BLaER1 treated with 17β-estradiol and CSF1 and Interleukin-3, amounts not matched to agents 10 nM and 100 nM (cell line): ENCODE results near the gene MRTFA.
"Not testable (repeated sequence)": the region's sequence is repeated elsewhere in the genome, so short reads cannot be mapped to it uniquely, and the experiment has no call there.

Source experiments
- H3K27ac ChIP-seq, 11 experiments: shearing (Covaris generic); formaldehyde crosslinking; 2 replicates each; pipeline ENCODE4 v1.8.1; 2022
- H3K27me3 ChIP-seq, 11 experiments: shearing (Covaris generic); formaldehyde crosslinking; 2 replicates each; pipeline ENCODE4 v1.8.1; 2022
- H3K36me3 ChIP-seq, 11 experiments: shearing (Covaris generic); formaldehyde crosslinking; 2 replicates each; pipeline ENCODE4 v1.8.1; 2022
- H3K4me1 ChIP-seq, 10 experiments: shearing (Covaris generic); formaldehyde crosslinking; 2 replicates each; pipeline ENCODE4 v1.8.1; 2022
- H3K4me2 ChIP-seq, 11 experiments: shearing (Covaris generic); formaldehyde crosslinking; 2 replicates each; pipeline ENCODE4 v1.8.1; 2022
- H3K4me3 ChIP-seq, 10 experiments: shearing (Covaris generic); formaldehyde crosslinking; 2 replicates each; pipeline ENCODE4 v1.8.1; 2022
- H3K9ac ChIP-seq, 11 experiments: shearing (Covaris generic); formaldehyde crosslinking; 2 replicates each; pipeline ENCODE4 v1.8.1; 2022
- H3K9me3 ChIP-seq, 11 experiments: shearing (Covaris generic); formaldehyde crosslinking; replicated peaks in 1 of 11; 2 replicates each; pipeline ENCODE4 v1.8.1; 2022
- H4K20me1 ChIP-seq, 11 experiments: shearing (Covaris generic); formaldehyde crosslinking; 2 replicates each; pipeline ENCODE4 v1.8.1; 2022
- Cebpa-rat ChIP-seq, 11 experiments: shearing (Covaris generic); IDR thresholded peaks; 2 replicates each; pipeline ENCODE4 v1.8.1; 2022

The MRTFA gene

DNA sequence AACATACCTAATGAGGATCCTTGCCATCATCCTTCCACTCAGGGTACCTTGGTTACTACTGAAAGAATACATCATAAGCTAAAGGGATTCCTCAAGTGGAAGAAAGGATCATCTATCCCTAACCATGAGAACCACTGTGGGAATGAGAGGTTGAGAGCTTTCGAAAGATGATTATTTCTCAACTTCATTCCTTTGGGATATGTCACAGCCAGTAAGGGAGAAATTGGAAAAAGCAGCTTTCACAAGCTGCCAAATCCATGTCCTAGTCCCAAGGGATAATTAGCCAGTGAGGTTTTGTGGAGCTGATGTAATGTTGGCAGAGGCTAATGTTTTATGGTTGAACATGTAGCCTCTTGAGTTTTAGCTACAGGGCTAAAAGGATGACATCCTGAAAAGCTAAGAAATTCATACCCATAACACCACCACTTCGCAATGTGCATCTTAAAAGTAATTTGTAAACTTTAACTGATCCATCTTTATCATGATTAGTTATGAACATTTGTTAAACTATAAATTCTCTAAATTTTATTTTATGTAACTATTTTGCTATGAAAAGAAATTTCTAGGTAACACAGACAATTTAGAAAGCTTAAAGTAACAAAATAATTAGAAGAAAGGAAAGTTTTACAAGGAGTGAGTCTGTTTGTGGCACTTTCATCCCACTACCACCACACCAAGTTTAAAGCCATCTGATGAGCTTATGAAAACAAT, 123.9 kb downstream of the MRTFA start:
- peaks cover 0 to 43% (median 4%) of the 10 kb centered on the region in 11 experiments; a peak in 7 of 22 replicates for H3K36me3 ChIP-seq
- H3K4me1 ChIP-seq, result peaks cover 0 to 46% (median 0%) of the 10 kb centered on the region in 10 experiments; a peak in 7 of 20 replicates
- H3K9me3 ChIP-seq, result no peaks in the 10 kb centered on the region
- peaks cover 0 to 13% (median 9%) of the 10 kb centered on the region in 11 experiments; a peak in 13 of 22 replicates for H3K27me3 ChIP-seq
- no peak overlapping the region for H3K4me3 ChIP-seq
- TF ChIP-seq Cebpa-rat (IDR thresholded peaks at IDR 0.05), result no peak
- H4K20me1 ChIP-seq, result peaks cover 16 to 97% (median 60%) of the 10 kb centered on the region in 11 experiments
- no peak overlapping the region for H3K27ac ChIP-seq
- no peak overlapping the region for H3K4me2 ChIP-seq
- no peak overlapping the region for H3K9ac ChIP-seq

DNA sequence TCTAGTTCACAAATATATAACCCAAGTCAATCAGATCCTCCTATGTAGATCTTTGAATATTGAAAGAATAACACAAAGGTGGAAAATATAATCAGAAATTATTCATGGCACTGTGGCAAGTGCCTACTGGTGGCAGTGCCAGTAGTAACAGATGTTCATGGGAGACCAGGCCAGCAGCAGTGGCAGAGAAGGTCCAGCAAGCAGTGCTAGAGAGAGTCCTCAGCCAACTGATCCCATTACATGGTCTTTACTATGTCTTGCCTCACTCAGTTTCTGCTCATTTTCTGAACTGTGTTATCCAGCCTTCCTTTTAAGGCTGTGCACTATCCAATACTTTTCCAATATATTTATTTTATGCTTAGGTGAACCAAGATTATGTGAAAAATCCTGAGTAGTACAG, 124.9 kb downstream of the MRTFA start:
- Histone ChIP-seq H3K27ac (no peak overlapping the region), H3K4me3 (no peak overlapping the region), H3K4me2 (no peak overlapping the region), H3K36me3 (peaks cover 0 to 34% (median 0%) of the 10 kb centered on the region in 11 experiments; a peak in 3 of 22 replicates), H4K20me1 (peaks cover 16 to 96% (median 59%) of the 10 kb centered on the region in 11 experiments; a peak in 21 of 22 replicates), H3K27me3 (peaks cover 0 to 3% (median 0%) of the 10 kb centered on the region in 11 experiments; a peak in 4 of 22 replicates), H3K9ac (no peak overlapping the region), H3K9me3 (no peaks in the 10 kb centered on the region), H3K4me1 (peaks cover 0 to 56% (median 0%) of the 10 kb centered on the region in 10 experiments; a peak in 7 of 20 replicates)
- TF ChIP-seq Cebpa-rat (IDR thresholded peaks at IDR 0.05), result no peak

DNA sequence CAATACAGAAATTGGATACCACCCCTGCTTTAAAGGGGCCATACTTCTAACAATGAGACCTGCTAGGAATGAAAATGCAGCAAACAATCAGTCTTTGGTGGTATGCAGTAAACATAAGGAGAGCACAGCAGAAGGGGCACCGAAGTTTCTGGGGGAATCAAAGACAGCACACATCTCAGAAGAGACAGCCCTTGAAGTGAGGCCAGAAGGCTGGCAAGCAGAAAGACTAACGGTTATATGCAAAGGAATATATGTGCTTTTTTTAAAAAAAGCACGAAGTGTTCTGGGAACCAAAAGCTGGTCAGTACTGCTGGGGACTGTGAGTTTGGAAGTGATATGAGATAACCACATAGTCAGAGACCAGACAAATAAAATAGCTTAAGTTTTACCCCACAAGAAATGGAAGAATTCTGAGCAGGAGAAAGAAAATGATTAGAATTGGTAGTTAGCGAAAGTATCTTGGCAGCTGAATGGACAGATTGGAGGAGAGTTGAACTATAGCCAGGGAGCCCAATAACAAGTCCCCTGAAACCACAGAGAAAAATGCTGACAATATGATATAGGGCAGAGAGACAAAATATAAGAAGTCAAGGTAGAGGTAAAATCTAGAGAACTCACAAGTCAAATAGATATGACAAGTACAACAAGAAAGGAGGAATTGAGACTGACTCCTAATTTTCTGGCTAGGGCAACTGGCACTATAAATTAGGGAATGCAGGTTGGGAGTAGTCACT, 125.7 kb downstream of the MRTFA start:
- Histone ChIP-seq H3K4me3 (no peak overlapping the region), H3K27ac (peak overlapping the region in 1 of 11 experiments; percentile 46; a peak in 2 of 22 replicates), H3K4me1 (peaks cover 0 to 63% (median 0%) of the 10 kb centered on the region in 10 experiments; a peak in 7 of 20 replicates), H3K9me3 (no peaks in the 10 kb centered on the region), H3K4me2 (peak overlapping the region in 3 of 11 experiments; percentile 32 to 72 (median 66); a peak in 5 of 22 replicates), H3K27me3 (no peaks in the 10 kb centered on the region), H3K9ac (peak overlapping the region in 2 of 11 experiments; percentile 25 to 69; a peak in 3 of 22 replicates), H4K20me1 (peaks cover 9 to 95% (median 56%) of the 10 kb centered on the region in 11 experiments; a peak in 20 of 22 replicates), H3K36me3 (peaks cover 0 to 30% (median 0%) of the 10 kb centered on the region in 11 experiments; a peak in 3 of 22 replicates)
- TF ChIP-seq Cebpa-rat (IDR thresholded peaks at IDR 0.05), result no peak

DNA sequence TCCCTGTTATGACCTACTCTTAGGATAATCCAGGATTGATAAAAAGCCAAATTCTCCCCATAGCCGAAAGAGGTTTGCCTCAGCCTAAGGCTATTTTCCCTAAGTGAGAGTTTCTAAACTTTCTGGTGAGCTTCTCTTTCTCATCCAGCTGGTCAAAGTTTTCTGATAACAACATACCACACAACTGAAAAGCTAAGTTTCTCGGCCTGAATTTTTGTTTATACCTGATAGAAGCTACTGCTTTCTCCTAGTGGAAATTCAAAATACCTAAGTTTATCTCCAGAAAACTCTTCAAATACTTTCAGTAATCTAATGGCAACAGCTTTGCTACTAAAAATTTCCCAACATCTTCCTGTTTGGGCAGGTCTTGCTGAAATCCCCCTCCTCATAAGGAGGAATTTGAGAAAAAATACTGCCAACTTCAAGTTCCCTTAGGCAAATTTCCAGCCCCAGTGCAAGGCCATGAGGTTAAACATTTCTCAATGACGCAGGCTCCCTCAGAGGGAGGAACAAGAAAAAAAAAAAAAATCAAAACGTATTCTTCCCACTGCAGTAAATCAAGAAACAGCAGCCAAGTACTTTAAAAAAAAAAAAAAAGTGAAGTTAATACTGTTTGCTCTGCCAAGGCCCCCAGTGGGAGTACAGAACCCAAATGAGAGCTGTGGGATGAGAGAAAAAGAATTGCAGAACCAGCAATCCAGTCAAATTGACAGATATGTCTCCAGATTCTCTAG, 127.0 kb downstream of the MRTFA start:
- peaks cover 0 to 75% (median 0%) of the 10 kb centered on the region in 10 experiments; a peak in 7 of 20 replicates for H3K4me1 ChIP-seq
- peak overlapping the region in 4 of 11 experiments; percentile 2 to 72 (median 49); a peak in 6 of 22 replicates for H3K4me2 ChIP-seq
- no peak overlapping the region for H3K4me3 ChIP-seq

DNA sequence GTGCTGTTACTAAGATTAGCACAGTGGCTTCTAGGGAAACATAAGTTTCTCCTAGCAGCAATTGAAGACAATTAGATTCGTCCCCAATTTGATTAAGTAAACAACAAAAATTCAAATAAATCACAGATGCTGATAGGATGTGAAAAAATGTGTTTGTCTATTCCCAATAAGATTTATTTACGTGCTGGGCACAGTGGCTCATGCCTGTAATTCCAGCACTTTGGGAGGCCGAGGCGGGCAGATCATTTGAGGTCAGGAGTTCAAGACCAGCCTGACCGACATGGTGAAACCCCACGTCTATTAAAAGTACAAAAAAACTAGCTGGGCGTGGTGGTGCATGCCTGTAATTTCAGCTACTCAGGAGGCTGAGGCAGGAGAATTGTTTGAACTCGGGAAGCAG, 128.5 kb downstream of the MRTFA start:
- H3K9me3 ChIP-seq, H3K27ac ChIP-seq, H3K4me3 ChIP-seq, H3K27me3 ChIP-seq, H3K9ac ChIP-seq: not testable (repeated sequence)
- peak overlapping the region in 2 of 11 experiments; percentile 66 to 72; a peak in 4 of 22 replicates for H3K4me2 ChIP-seq
- H3K4me1 ChIP-seq, result peaks cover 0 to 81% (median 0%) of the 10 kb centered on the region in 10 experiments; a peak in 7 of 20 replicates
- peaks cover 0 to 14% (median 5%) of the 10 kb centered on the region in 11 experiments; a peak in 9 of 22 replicates for H3K36me3 ChIP-seq
- H4K20me1 ChIP-seq, result peaks cover 5 to 79% (median 33%) of the 10 kb centered on the region in 11 experiments; a peak in 19 of 22 replicates

More for the DNA sequence above, 127.0 kb downstream of the MRTFA start:
- Histone ChIP-seq H3K9me3 (no peaks in the 10 kb centered on the region), H3K27ac (peak overlapping the region in 2 of 11 experiments; percentile 67 to 68; a peak in 4 of 22 replicates), H3K27me3 (no peaks in the 10 kb centered on the region), H3K36me3 (peaks cover 0 to 24% (median 0%) of the 10 kb centered on the region in 11 experiments; a peak in 2 of 22 replicates), H3K9ac (peak overlapping the region in 2 of 11 experiments; percentile 25 to 69; a peak in 4 of 22 replicates), H4K20me1 (peaks cover 9 to 89% (median 48%) of the 10 kb centered on the region in 11 experiments; a peak in 19 of 22 replicates)
- TF ChIP-seq Cebpa-rat (IDR thresholded peaks at IDR 0.05), result no peak

DNA sequence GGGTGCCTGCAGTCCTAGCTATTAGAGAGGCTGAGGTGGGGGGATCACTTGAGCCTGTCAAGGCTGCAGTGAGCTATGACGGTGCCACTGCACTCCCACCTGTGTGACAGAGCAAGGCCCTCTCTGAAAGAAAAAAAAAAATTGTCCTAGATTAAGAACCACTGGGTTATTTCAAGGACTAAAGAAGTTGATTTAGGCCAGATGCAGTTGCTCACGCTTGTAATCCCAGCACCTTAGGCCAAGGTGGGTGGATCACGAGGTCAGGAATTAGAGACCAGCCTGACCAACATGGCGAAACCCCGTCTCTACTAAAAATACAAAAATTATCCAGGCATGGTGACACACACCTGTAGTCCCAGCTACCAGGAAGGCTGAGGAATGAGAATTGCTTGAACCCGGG, 129.0 kb downstream of the MRTFA start:
- H4K20me1 ChIP-seq, result peaks cover 5 to 73% (median 32%) of the 10 kb centered on the region in 11 experiments; a peak in 19 of 22 replicates
- H3K9me3 ChIP-seq, result peaks cover 5 to 13% (median 12%) of the 10 kb centered on the region in 11 experiments; a peak in 21 of 22 replicates
- TF ChIP-seq Cebpa-rat (IDR thresholded peaks at IDR 0.05), result no peak
- H3K36me3 ChIP-seq, result peaks cover 0 to 18% (median 11%) of the 10 kb centered on the region in 11 experiments; a peak in 16 of 22 replicates
- peak overlapping the region in 1 of 11 experiments; percentile 3; a peak in 1 of 22 replicates for H3K4me2 ChIP-seq
- no peaks in the 10 kb centered on the region for H3K27me3 ChIP-seq
- no peak overlapping the region for H3K27ac ChIP-seq
- no peak overlapping the region for H3K9ac ChIP-seq
- H3K4me1 ChIP-seq, result peaks cover 0 to 81% (median 0%) of the 10 kb centered on the region in 10 experiments; a peak in 7 of 20 replicates
- H3K4me3 ChIP-seq, result no peak overlapping the region

DNA sequence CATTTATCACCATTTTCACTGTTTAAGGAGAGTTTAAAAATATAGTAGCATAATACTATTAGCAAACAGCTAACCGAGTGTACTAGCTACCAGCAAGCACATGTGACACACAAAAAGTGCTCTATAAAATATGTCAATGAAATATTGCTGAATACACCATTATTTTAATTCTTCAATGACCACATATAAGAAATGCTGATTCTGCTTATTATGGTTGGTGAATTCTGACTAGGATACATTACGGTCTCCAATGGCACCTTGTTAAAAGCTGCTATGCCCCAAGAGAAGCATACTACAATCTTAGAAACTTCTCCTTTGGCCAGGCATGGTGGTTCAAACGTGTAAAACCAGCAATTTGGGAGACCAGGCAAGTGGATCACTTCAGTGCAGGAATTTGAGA, 129.8 kb downstream of the MRTFA start:
- H3K27ac ChIP-seq, result no peak overlapping the region

More for the DNA sequence above, 129.8 kb downstream of the MRTFA start:
- Histone ChIP-seq H3K4me3 (no peak overlapping the region), H3K9ac (no peak overlapping the region), H3K27me3 (no peaks in the 10 kb centered on the region), H3K9me3 (peaks cover 6 to 15% (median 14%) of the 10 kb centered on the region in 11 experiments; a peak in 21 of 22 replicates), H3K36me3 (peaks cover 0 to 17% (median 11%) of the 10 kb centered on the region in 11 experiments; a peak in 16 of 22 replicates), H4K20me1 (peaks cover 3 to 67% (median 25%) of the 10 kb centered on the region in 11 experiments; a peak in 18 of 22 replicates), H3K4me1 (peaks cover 0 to 77% (median 0%) of the 10 kb centered on the region in 10 experiments; a peak in 7 of 20 replicates), H3K4me2 (peak overlapping the region in 1 of 11 experiments; percentile 3; a peak in 1 of 22 replicates)
- no peak for TF ChIP-seq Cebpa-rat (IDR thresholded peaks at IDR 0.05)
